Osteocyte (in vitro differentiated cells): ENCODE measurements around the gene TFAP2E. TPM values are rescaled to one million over a fixed set of nuclear protein-coding genes. Genes with fewer than 3 reads are reported as not detected.
"Not testable (repeated sequence)": the region's sequence is repeated elsewhere in the genome, so short reads cannot be mapped to it uniquely, and the experiment has no call there.

Experiments used
- DNase-seq: peaks from one replicate; pipeline ENCODE4 v3.0.0; 2021; ENCODE audit warnings: mixed read lengths; ENCODE audit not compliant: unreplicated experiment; ENCODE audit errors: extremely low spot score
- H3K27ac Mint-ChIP-seq: one replicate; pipeline ENCODE4 v1.8.0; 2021; ENCODE audit warnings: mild to moderate bottlenecking, mixed read lengths; ENCODE audit not compliant: unreplicated experiment
- H3K27me3 Mint-ChIP-seq: one replicate; pipeline ENCODE4 v1.8.0; 2021; ENCODE audit warnings: mixed read lengths; ENCODE audit not compliant: unreplicated experiment
- H3K36me3 Mint-ChIP-seq: one replicate; pipeline ENCODE4 v1.8.0; 2021; ENCODE audit warnings: mixed read lengths; ENCODE audit not compliant: unreplicated experiment
- H3K4me1 Mint-ChIP-seq: one replicate; pipeline ENCODE4 v1.8.0; 2021; ENCODE audit warnings: mixed read lengths; ENCODE audit not compliant: unreplicated experiment
- H3K4me3 Mint-ChIP-seq: one replicate; pipeline ENCODE4 v1.8.0; 2021; ENCODE audit warnings: mild to moderate bottlenecking, moderate library complexity, mixed read lengths; ENCODE audit not compliant: unreplicated experiment
- H3K9me3 Mint-ChIP-seq: one replicate; pipeline ENCODE4 v1.8.0; 2021; ENCODE audit warnings: mixed read lengths; ENCODE audit not compliant: unreplicated experiment
- CTCF ChIP-seq: fragments of 200-600 bp; sonication (generic); IDR thresholded peaks from 2 replicates; pipeline ENCODE4 v1.5.0; 2021; ENCODE audit warnings: antibody characterized with exemption, mild to moderate bottlenecking, moderate library complexity
- total RNA-seq: library from RNA; stranded (reverse); gene quantifications from 2 replicates; pipeline ENCODE4 v1.2.1, GENCODE V29; 2021

TFAP2E gene
- total RNA-seq, 1 donor from 2014 or later = 0.35 TPM

- H3K9me3 Mint-ChIP-seq = no peaks in the 10 kb centered on the region
- H3K4me1 Mint-ChIP-seq = peaks cover 11% of the 10 kb centered on the region
- no peaks in the 10 kb centered on the region for H3K36me3 Mint-ChIP-seq
- DNase-seq = no peak
- H3K27ac Mint-ChIP-seq = no peak overlapping the region
- peaks cover 19% of the 10 kb centered on the region for H3K27me3 Mint-ChIP-seq
- no peak for TF ChIP-seq CTCF
- peak overlapping the region; percentile 38 for H3K4me3 Mint-ChIP-seq
Observed at GRCh38 chr1:35574125-35574654, 1.1 kb downstream of the TFAP2E start.

- Mint-ChIP-seq H3K4me3 (peak overlapping the region; percentile 38), H3K9me3 (no peaks in the 10 kb centered on the region), H3K27me3 (peaks cover 19% of the 10 kb centered on the region), H3K27ac (no peak overlapping the region), H3K4me1 (peaks cover 11% of the 10 kb centered on the region), H3K36me3 (no peaks in the 10 kb centered on the region)
- TF ChIP-seq CTCF = no peak
- no peak for DNase-seq
Observed at GRCh38 chr1:35574655-35575415, 1.7 kb downstream of the TFAP2E start.

- no peak overlapping the region for H3K4me3 Mint-ChIP-seq
- DNase-seq = no peak
Observed at GRCh38 chr1:35575416-35575958, 2.4 kb downstream of the TFAP2E start.

GRCh38 chr1:35576061-35576765, 3.1 kb downstream of the TFAP2E start:
- peaks cover 11% of the 10 kb centered on the region for H3K27me3 Mint-ChIP-seq
- H3K4me3 Mint-ChIP-seq = no peak overlapping the region

More at GRCh38 chr1:35575416-35575958, 2.4 kb downstream of the TFAP2E start:
- H3K9me3 Mint-ChIP-seq = no peaks in the 10 kb centered on the region
- peaks cover 16% of the 10 kb centered on the region for H3K27me3 Mint-ChIP-seq
- H3K27ac Mint-ChIP-seq = no peak overlapping the region
- TF ChIP-seq CTCF = no peak
- no peaks in the 10 kb centered on the region for H3K36me3 Mint-ChIP-seq
- peaks cover 11% of the 10 kb centered on the region for H3K4me1 Mint-ChIP-seq

GRCh38 chr1:35576766-35577070, 3.6 kb downstream of the TFAP2E start:
- H3K27me3 Mint-ChIP-seq = not testable (repeated sequence)

More at GRCh38 chr1:35576061-35576765, 3.1 kb downstream of the TFAP2E start:
- Mint-ChIP-seq H3K9me3 (no peaks in the 10 kb centered on the region), H3K27ac (no peak overlapping the region), H3K36me3 (no peaks in the 10 kb centered on the region), H3K4me1 (peaks cover 11% of the 10 kb centered on the region)
- DNase-seq = no peak
- no peak for TF ChIP-seq CTCF

More at GRCh38 chr1:35576766-35577070, 3.6 kb downstream of the TFAP2E start:
- peaks cover 11% of the 10 kb centered on the region for H3K4me1 Mint-ChIP-seq
- not testable (repeated sequence) for DNase-seq, H3K27ac Mint-ChIP-seq, H3K4me3 Mint-ChIP-seq, H3K9me3 Mint-ChIP-seq, H3K36me3 Mint-ChIP-seq
